CD4-positive, alpha-beta T cell (primary cell): ENCODE data around the gene SNX25. TPM values are rescaled to one million over a fixed set of nuclear protein-coding genes. Genes with fewer than 3 reads are reported as not detected.

Experiments
- ATAC-seq: fragments of 200-7000 bp; cut with Tn5 transposase; one replicate; pipeline ENCODE4 v1.10.0; 2022; ENCODE audit warnings: mild to moderate bottlenecking; ENCODE audit not compliant: poor library complexity
- CTCF ChIA-PET: fragments of 350-600 bp; sonication (Branson Sonifier 250); formaldehyde crosslinking; loops from one replicate; lab custom pipeline; 2021; ENCODE audit warnings: antibody characterized with exemption, inconsistent platforms; lab: Charles Lee
- POLR2A ChIA-PET: fragments of 350-600 bp; sonication (Branson Sonifier 250); formaldehyde crosslinking; loops from one replicate; lab custom pipeline; 2021; ENCODE audit warnings: antibody characterized with exemption, inconsistent platforms; lab: Charles Lee
- DNase-seq, 14 experiments: peaks; one replicate each; pipeline ENCODE4 v3.0.0-alpha.2; 2013 to 2020; ENCODE audit warnings: mixed read lengths in 2 of 14
- H3K27ac ChIP-seq, 2 donors: one replicate each; pipeline versions ENCODE4 v1.5.1 to v1.7.0; 2013; ENCODE audit warnings: low read length in 2 of 2, low read depth in 1 of 2, mild to moderate bottlenecking in 1 of 2
- H3K27me3 ChIP-seq, 2 experiments: 1 replicate in 1 of 2; 2 replicates in 1 of 2; pipeline versions ENCODE4 v1.6.1 to v1.7.0; 2013; ENCODE audit warnings: low read length in 2 of 2, control low read depth in 1 of 2, mild to moderate bottlenecking in 1 of 2, moderate library complexity in 1 of 2; ENCODE audit not compliant: insufficient read depth in 2 of 2, control insufficient read depth in 1 of 2
- H3K36me3 ChIP-seq: one replicate; pipeline ENCODE4 v1.6.1; 2013; ENCODE audit warnings: low read length, control low read depth; ENCODE audit not compliant: insufficient read depth
- H3K4me1 ChIP-seq: one replicate; pipeline ENCODE4 v1.6.1; 2013; ENCODE audit warnings: low read length, control low read depth; ENCODE audit not compliant: insufficient read depth
- H3K4me3 ChIP-seq: one replicate; pipeline ENCODE4 v1.5.1; 2013; ENCODE audit warnings: mild to moderate bottlenecking, low read length, moderate library complexity
- H3K9me3 ChIP-seq, 2 experiments: 1 replicate in 1 of 2; 2 replicates in 1 of 2; pipeline versions ENCODE4 v1.6.1 to v1.7.0; 2013; ENCODE audit warnings: low read length in 2 of 2, mild to moderate bottlenecking in 2 of 2, control low read depth in 1 of 2, moderate library complexity in 1 of 2; ENCODE audit not compliant: control insufficient read depth in 1 of 2, insufficient read depth in 1 of 2
- H3K27ac Mint-ChIP-seq: one replicate; pipeline ENCODE4 v1.8.0; 2020; ENCODE audit warnings: mixed read lengths
- H3K27me3 Mint-ChIP-seq: one replicate; pipeline ENCODE4 v1.8.0; 2021; ENCODE audit warnings: mixed read lengths
- H3K36me3 Mint-ChIP-seq: one replicate; pipeline ENCODE4 v1.8.0; 2021; ENCODE audit warnings: low read depth, mixed read lengths
- H3K4me1 Mint-ChIP-seq: one replicate; pipeline ENCODE4 v1.8.0; 2021; ENCODE audit warnings: low read depth, mixed read lengths
- H3K4me3 Mint-ChIP-seq: one replicate; pipeline ENCODE4 v1.8.0; 2020; ENCODE audit warnings: mild to moderate bottlenecking, mixed read lengths
- H3K9me3 Mint-ChIP-seq: one replicate; pipeline ENCODE4 v1.8.0; 2020; ENCODE audit warnings: mixed read lengths
- CTCF ChIP-seq: fragments of 200-600 bp; IDR thresholded peaks from one replicate; pipeline ENCODE4 v1.8.0; 2022; ENCODE audit warnings: antibody characterized with exemption, mild to moderate bottlenecking
- intact Hi-C, 2 experiments: fragments of 100-400 bp; cut with DNase I in 1 of 2; cut with micrococcal nuclease in 1 of 2; formaldehyde crosslinking; loops; one replicate each; pipeline versions ENCODE4 v1.15.1 to v1.9.0; 2023 to 2025; cut with DNase I, micrococcal nuclease
- total RNA-seq, 174 experiments: library from RNA in 2 of 174; stranded (reverse) in 2 of 174; gene quantifications; one replicate each; pipeline ENCODE4 v1.2.3 and lab custom pipeline; 2021 to 2026

Gene SNX25
- total RNA-seq, 2 experiments from 2014 or later: 7.9 to 9.1 TPM

- no peak overlapping the region for H3K27ac Mint-ChIP-seq
- POLR2A ChIA-PET: no interaction called here
- intact Hi-C loops: no loop called here
- Histone ChIP-seq H3K27me3 (no peaks in the 10 kb centered on the region), H3K9me3 (no peaks in the 10 kb centered on the region), H3K4me3 (no peak overlapping the region), H3K27ac (no peak overlapping the region), H3K4me1 (no peaks in the 10 kb centered on the region), H3K36me3 (peaks cover 3% of the 10 kb centered on the region)
- no peaks in the 10 kb centered on the region for H3K4me1 Mint-ChIP-seq
- CTCF ChIA-PET: no interaction called here
- ATAC-seq: no peak
- no peaks in the 10 kb centered on the region for H3K9me3 Mint-ChIP-seq
- no peak overlapping the region for H3K4me3 Mint-ChIP-seq
- no peak for TF ChIP-seq CTCF
- no peaks in the 10 kb centered on the region for H3K27me3 Mint-ChIP-seq
- H3K36me3 Mint-ChIP-seq: no peaks in the 10 kb centered on the region
- DNase-seq: no peak
Observed at GRCh38 chr4:185227713-185228278, 18.4 kb downstream of the SNX25 start.

- no peak overlapping the region for H3K27ac ChIP-seq
- ATAC-seq (no peak), DNase-seq (no peak)
- H3K9me3 ChIP-seq: no peaks in the 10 kb centered on the region
- no peak overlapping the region for H3K4me3 Mint-ChIP-seq
- H3K4me3 ChIP-seq: no peak overlapping the region
- no peaks in the 10 kb centered on the region for H3K27me3 Mint-ChIP-seq
- no peaks in the 10 kb centered on the region for H3K27me3 ChIP-seq
- POLR2A ChIA-PET: no interaction called here
- no peaks in the 10 kb centered on the region for H3K9me3 Mint-ChIP-seq
- TF ChIP-seq CTCF: no peak
- H3K4me1 ChIP-seq: no peaks in the 10 kb centered on the region
- CTCF ChIA-PET: no interaction called here
- H3K27ac Mint-ChIP-seq: no peak overlapping the region
- intact Hi-C loops: no loop called here
- no peaks in the 10 kb centered on the region for H3K36me3 Mint-ChIP-seq
- H3K4me1 Mint-ChIP-seq: no peaks in the 10 kb centered on the region
- H3K36me3 ChIP-seq: peaks cover 3% of the 10 kb centered on the region
Observed at GRCh38 chr4:185229021-185229818, 19.8 kb downstream of the SNX25 start.

- Histone ChIP-seq H3K36me3 (no peaks in the 10 kb centered on the region), H3K9me3 (no peaks in the 10 kb centered on the region), H3K4me1 (peaks cover 8% of the 10 kb centered on the region), H3K4me3 (no peak overlapping the region), H3K27me3 (no peaks in the 10 kb centered on the region), H3K27ac (no peak overlapping the region)
- no peak overlapping the region for H3K27ac Mint-ChIP-seq
- POLR2A ChIA-PET: no interaction called here
- H3K27me3 Mint-ChIP-seq: no peaks in the 10 kb centered on the region
- H3K4me3 Mint-ChIP-seq: no peak overlapping the region
- no peak for TF ChIP-seq CTCF
- intact Hi-C loops: no loop called here
- no peaks in the 10 kb centered on the region for H3K36me3 Mint-ChIP-seq
- ATAC-seq: no peak
- H3K9me3 Mint-ChIP-seq: no peaks in the 10 kb centered on the region
- no peaks in the 10 kb centered on the region for H3K4me1 Mint-ChIP-seq
- no peak for DNase-seq
- CTCF ChIA-PET: interaction anchor here (1.0 kb wide), 1 partner anchor 19 kb away, joined by 3 read pairs; no protein-coding TSS in a partner anchor
Observed at GRCh38 chr4:185232370-185232769, 23.0 kb downstream of the SNX25 start.
